Spleen (tissue), 7 donors: ENCODE data around the gene ZCWPW1.
"Not testable (repeated sequence)": the region's sequence is repeated elsewhere in the genome, so short reads cannot be mapped to it uniquely, and the experiment has no call there.

ENCODE experiments used
- CTCF ChIP-seq, 11 experiments: fragments of 200-600 bp in 7 of 11; fragments of 450-650 bp in 4 of 11; sonication (generic) in 4 of 11; IDR thresholded peaks in 8 of 11; conservative IDR thresholded peaks in 3 of 11; 1 replicate in 7 of 11; 2 replicates in 4 of 11; pipeline versions ENCODE4 v1.4.0 to v1.8.0; 2016 to 2021; ENCODE audit warnings: antibody characterized with exemption in 11 of 11, inconsistent platforms in 4 of 11, mild to moderate bottlenecking in 1 of 11
- POLR2A ChIP-seq, 3 donors: fragments of 450-650 bp; IDR thresholded peaks; one replicate each; pipeline ENCODE4 v1.5.1; 2017; ENCODE audit warnings: antibody characterized with exemption in 3 of 3, mild to moderate bottlenecking in 1 of 3
- POLR2AphosphoS5 ChIP-seq, 3 donors: sonication (generic); formaldehyde crosslinking; IDR thresholded peaks; one replicate each; pipeline ENCODE4 v1.5.1; 2017; ENCODE audit warnings: antibody characterized with exemption in 3 of 3
- donor health status: DM: no; HTN: no; CAD: no; lungs with moderate emphysema.
- donor health status: DM: no; HTN: no; CAD: no.
- donor health status: DM: no; HTN: no; CAD: no.

- TF ChIP-seq CTCF (IDR thresholded peaks at IDR 0.05 in 8 of 11, conservative IDR thresholded peaks at IDR 0.05 in 3 of 11); POLR2A (IDR thresholded peaks at IDR 0.05): not testable (repeated sequence)
- peak; percentile 13 to 63 (median 25) for TF ChIP-seq POLR2AphosphoS5 (IDR thresholded peaks at IDR 0.05)
Observed at GRCh38 chr7:100352230-100352781, 76.2 kb downstream of the ZCWPW1 start.
